GM12878 (cell line): ENCODE results near the gene IPO11. TPM values are rescaled to one million over a fixed set of nuclear protein-coding genes. Genes with fewer than 3 reads are reported as not detected.

Experiments
- ATAC-seq: fragments of 200-7000 bp; cut with Tn5 transposase; 3 replicates; pipeline ENCODE4 v1.9.1; 2020; ENCODE audit warnings: mild to moderate bottlenecking, moderate library complexity
- BruUV-seq: library from RNA; stranded (reverse); fragments of 400-500 nt; replicated peaks from 2 replicates; lab custom pipeline; 2021; lab: Mats Ljungman, UMichigan
- CTCF ChIA-PET: fragments of 300-600 bp; sonication (Branson Sonifier 250); formaldehyde crosslinking; extraction: SDS; loops from one replicate; lab custom pipeline; 2021; ENCODE audit warnings: inconsistent platforms; lab: Yijun Ruan, JAX
- POLR2A ChIA-PET: fragments of 350-600 bp; formaldehyde crosslinking; extraction: SDS; loops from one replicate; lab custom pipeline; 2021; ENCODE audit warnings: inconsistent platforms; lab: Charles Lee
- RAD21 ChIA-PET: fragments of 300-600 bp; sonication (Branson Sonifier 250); formaldehyde crosslinking; loops from one replicate; lab custom pipeline; 2023; ENCODE audit warnings: antibody characterized with exemption; ENCODE audit not compliant: unreplicated experiment; lab: Charles Lee
- SMC1A ChIA-PET: fragments of 300-600 bp; sonication (Branson Sonifier 250); formaldehyde crosslinking; loops from one replicate; lab custom pipeline; 2023; ENCODE audit not compliant: unreplicated experiment, uncharacterized antibody; lab: Charles Lee
- DNase-seq: peaks from one replicate; pipeline ENCODE4 v3.0.0-alpha.2; 2011; ENCODE audit warnings: low read depth, low spot score
- FAIRE-seq: peaks from 3 replicates; lab custom pipeline; 2011; peaks lifted over from hg19 to GRCh38; lab: Jason Lieb, UNC
- H2AFZ ChIP-seq: 2 replicates; pipeline ENCODE4 v1.6.0; 2011; ENCODE audit warnings: low read depth, low read length, control low read depth; ENCODE audit not compliant: control insufficient read depth
- H3K27ac ChIP-seq: 2 replicates; pipeline ENCODE4 v1.5.1; 2011; ENCODE audit warnings: control low read depth; ENCODE audit not compliant: control insufficient read depth, insufficient read depth
- H3K27me3 ChIP-seq, 2 experiments: replicated peaks in 1 of 2; 2 replicates each; pipeline versions ENCODE4 v1.6.0 to v1.6.1; 2011; ENCODE audit warnings: low read length in 1 of 2; ENCODE audit not compliant: control insufficient read depth in 2 of 2, insufficient read depth in 2 of 2
- H3K36me3 ChIP-seq, 2 experiments: 2 replicates each; pipeline ENCODE4 v1.5.1; 2011; ENCODE audit warnings: low read length in 1 of 2; ENCODE audit not compliant: control insufficient read depth in 2 of 2, insufficient read depth in 2 of 2
- H3K4me1 ChIP-seq: 2 replicates; pipeline ENCODE4 v1.6.1; 2011; ENCODE audit warnings: mild to moderate bottlenecking, low read length, moderate library complexity, mixed read lengths; ENCODE audit not compliant: control insufficient read depth, insufficient read depth
- H3K4me2 ChIP-seq: 2 replicates; pipeline ENCODE4 v1.6.0; 2011; ENCODE audit warnings: control low read depth; ENCODE audit not compliant: control insufficient read depth, insufficient read depth
- H3K4me3 ChIP-seq: fragments of 200-600 bp; sonication (generic); 2 replicates; pipeline ENCODE4 v1.5.1; 2016
- H3K79me2 ChIP-seq: 2 replicates; pipeline ENCODE4 v1.6.0; 2011; ENCODE audit warnings: low read length; ENCODE audit not compliant: control insufficient read depth, insufficient read depth
- H3K9ac ChIP-seq: 2 replicates; pipeline ENCODE4 v1.8.0; 2011; ENCODE audit warnings: low read length, control low read depth, mixed read lengths; ENCODE audit not compliant: control insufficient read depth, insufficient read depth
- H3K9me3 ChIP-seq: replicated peaks from 3 replicates; pipeline ENCODE4 v1.5.1; 2011; ENCODE audit warnings: mild to moderate bottlenecking, low read length; ENCODE audit not compliant: control insufficient read depth, insufficient read depth
- H4K20me1 ChIP-seq: 2 replicates; pipeline ENCODE4 v1.6.0; 2011; ENCODE audit not compliant: control insufficient read depth, insufficient read depth
- HCFC1 ChIP-seq: fragments of 150-350 bp; IDR thresholded peaks from 2 replicates; pipeline ENCODE4 v1.6.1; 2014; ENCODE audit warnings: low read length
- IKZF1 ChIP-seq: fragments of 450-650 bp; conservative IDR thresholded peaks from 2 replicates; pipeline ENCODE4 v1.6.1; 2017; ENCODE audit warnings: antibody characterized with exemption, mild to moderate bottlenecking
- MEF2B ChIP-seq: fragments of 450-650 bp; IDR thresholded peaks from 2 replicates; pipeline ENCODE4 v1.6.1; 2018; ENCODE audit warnings: mild to moderate bottlenecking, moderate library complexity; ENCODE audit not compliant: partially characterized antibody, poor library complexity, severe bottlenecking
- NR2C1 ChIP-seq: fragments of 450-650 bp; IDR thresholded peaks from 2 replicates; pipeline ENCODE4 v1.6.1; 2017; ENCODE audit warnings: antibody characterized with exemption, mild to moderate bottlenecking, moderate library complexity
- RELA ChIP-seq: fragments of 450-650 bp; IDR thresholded peaks from 2 replicates; pipeline ENCODE4 v1.8.0; 2014; ENCODE audit warnings: borderline replicate concordance; ENCODE audit not compliant: partially characterized antibody
- SUPT20H ChIP-seq: IDR thresholded peaks from 2 replicates; pipeline ENCODE4 v1.6.1; 2011; ENCODE audit warnings: low read depth, mild to moderate bottlenecking, low read length, moderate library complexity, borderline replicate concordance; ENCODE audit not compliant: control insufficient read depth
- WGBS: methylation state at CpG from one replicate; pipeline ENCODE4 v1.1.6; 2016; ENCODE audit warnings: low lambda C conversion rate; ENCODE audit not compliant: insufficient replicate concordance, insufficient coverage; ENCODE audit errors: missing lambda C conversion rate; 5-methylcytosine and 5-hydroxymethylcytosine counted together
- in situ Hi-C: fragments of 300-500 bp; cut with MboI; formaldehyde crosslinking; loops from 9 replicates; pipeline ENCODE4 v1.14.3; 2018; ENCODE audit warnings: mixed read lengths
- intact Hi-C: fragments of 100-400 bp; cut with micrococcal nuclease; formaldehyde crosslinking; loops from one replicate; pipeline ENCODE4 v1.14.2; 2022; ENCODE audit not compliant: unreplicated experiment
- polyA plus RNA-seq, 11 experiments: library from polyadenylated mRNA; depleted of rRNA in 4 of 11; unstranded in 6 of 11; stranded (reverse) in 5 of 11; fragments of >200 nt; fragmentation: Nextera tagmentation in 4 of 11; fragmentation: Illumina TruSeq in 1 of 11; extraction: Ambion mirVana in 4 of 11; extraction: Trizol in 1 of 11; gene quantifications; 1 replicate in 1 of 11; 2 replicates in 10 of 11; pipeline versions ENCODE4 v1.2.1 to v1.2.3, GENCODE V29; 2011 to 2016; ENCODE audit warnings: inconsistent platforms in 2 of 11, missing spikeins in 2 of 11, low read depth in 1 of 11
- total RNA-seq, 4 experiments: library from RNA; depleted of rRNA in 3 of 4; stranded (reverse); fragments of >200 nt in 3 of 4; fragmentation: Illumina TruSeq in 1 of 4; extraction: Trizol in 1 of 4; gene quantifications; 2 replicates each; pipeline versions ENCODE4 v1.2.1 to v1.2.3, GENCODE V29; 2013 to 2021
- TF ChIP-seq, protein P1 (sequence below): fragments of 450-650 bp; formaldehyde crosslinking; IDR thresholded peaks from 2 replicates; pipeline ENCODE4 v1.5.0; 2022; ENCODE audit warnings: mild to moderate bottlenecking, missing genetic modification characterization
- TF ChIP-seq, protein P2 (sequence below): IDR thresholded peaks from 2 replicates; pipeline ENCODE4 v1.6.1; 2011; ENCODE audit warnings: mild to moderate bottlenecking, low read depth, low read length, moderate library complexity; ENCODE audit not compliant: insufficient replicate concordance
- TF ChIP-seq, protein P3 (sequence below): fragments of 450-650 bp; IDR thresholded peaks from 2 replicates; pipeline ENCODE4 v1.6.1; 2017; ENCODE audit warnings: mild to moderate bottlenecking
- TF ChIP-seq, protein P4 (sequence below): fragments of 150-350 bp; IDR thresholded peaks from 2 replicates; pipeline ENCODE4 v1.6.1; 2016; ENCODE audit warnings: low read depth, low read length
- TF ChIP-seq, protein P5 (sequence below): fragments of 150-350 bp; IDR thresholded peaks from 2 replicates; pipeline ENCODE4 v1.6.1; 2014; ENCODE audit warnings: mild to moderate bottlenecking, low read depth, low read length

The IPO11 gene
- total and polyA plus RNA-seq, 10 of the 15 experiments (the other 5 are each of a cell fraction or from before 2014, with no cell fraction given) = 14.1 to 49.3 (median 29.8) TPM

DNA sequence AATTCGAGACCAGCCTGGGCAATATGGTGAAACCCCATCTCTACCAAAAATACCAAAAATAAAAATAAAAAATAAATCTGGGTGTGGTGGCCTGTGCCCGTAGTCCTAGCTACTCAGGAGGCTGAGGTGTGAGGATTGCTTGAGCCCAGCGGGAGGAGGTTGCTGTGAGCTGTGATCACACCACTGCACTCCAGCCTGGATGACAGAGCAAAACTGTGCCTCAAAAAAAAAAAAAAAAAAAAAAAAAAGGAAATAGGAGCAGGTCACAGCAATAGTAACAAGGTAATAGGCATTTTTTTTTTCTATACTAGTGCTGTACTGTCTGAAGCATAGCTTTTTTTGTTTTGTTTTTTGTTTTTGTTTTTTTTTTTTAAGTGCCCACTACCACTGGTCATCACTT is 171.8 kb downstream of the IPO11 start:
- SMC1A ChIA-PET = interaction anchor here (0.6 to 3.6 kb wide), 5 partner anchors 11 to 518 kb away, joined by 3 to 19 read pairs (median 5); no protein-coding TSS in a partner anchor
- in situ Hi-C loops = no loop called here
- no peaks in the 10 kb centered on the region for H3K4me1 ChIP-seq
- H3K27ac ChIP-seq = no peak overlapping the region
- CTCF ChIA-PET = interaction anchor here (0.7 to 1.5 kb wide), 3 partner anchors 14 to 29 kb away, joined by 3 to 4 read pairs (median 3); no protein-coding TSS in a partner anchor
- DNase-seq (no peak), FAIRE-seq (no peak), ATAC-seq (no peak)
- H3K79me2 ChIP-seq = no peaks in the 10 kb centered on the region
- H2AFZ ChIP-seq = no peak overlapping the region
- RAD21 ChIA-PET = interaction anchor here (0.8 kb wide), 1 partner anchor 12 kb away, joined by 3 read pairs; no protein-coding TSS in a partner anchor
- intact Hi-C loops = no loop called here
- H3K4me2 ChIP-seq = no peak overlapping the region
- H3K36me3 ChIP-seq = no peaks in the 10 kb centered on the region
- no TSS peak for BruUV-seq
- H4K20me1 ChIP-seq = no peaks in the 10 kb centered on the region
- H3K4me3 ChIP-seq = no peak overlapping the region
- 100% methylated on average over 3 of the region's 3 CpGs for WGBS
- H3K9ac ChIP-seq = no peak overlapping the region
- POLR2A ChIA-PET = interaction anchor here (0.7 kb wide), 1 partner anchor 114 kb away, joined by 4 read pairs; no protein-coding TSS in a partner anchor
- H3K27me3 ChIP-seq = no peaks in the 10 kb centered on the region
- no peaks in the 10 kb centered on the region for H3K9me3 ChIP-seq
- TF ChIP-seq, protein P1, sequence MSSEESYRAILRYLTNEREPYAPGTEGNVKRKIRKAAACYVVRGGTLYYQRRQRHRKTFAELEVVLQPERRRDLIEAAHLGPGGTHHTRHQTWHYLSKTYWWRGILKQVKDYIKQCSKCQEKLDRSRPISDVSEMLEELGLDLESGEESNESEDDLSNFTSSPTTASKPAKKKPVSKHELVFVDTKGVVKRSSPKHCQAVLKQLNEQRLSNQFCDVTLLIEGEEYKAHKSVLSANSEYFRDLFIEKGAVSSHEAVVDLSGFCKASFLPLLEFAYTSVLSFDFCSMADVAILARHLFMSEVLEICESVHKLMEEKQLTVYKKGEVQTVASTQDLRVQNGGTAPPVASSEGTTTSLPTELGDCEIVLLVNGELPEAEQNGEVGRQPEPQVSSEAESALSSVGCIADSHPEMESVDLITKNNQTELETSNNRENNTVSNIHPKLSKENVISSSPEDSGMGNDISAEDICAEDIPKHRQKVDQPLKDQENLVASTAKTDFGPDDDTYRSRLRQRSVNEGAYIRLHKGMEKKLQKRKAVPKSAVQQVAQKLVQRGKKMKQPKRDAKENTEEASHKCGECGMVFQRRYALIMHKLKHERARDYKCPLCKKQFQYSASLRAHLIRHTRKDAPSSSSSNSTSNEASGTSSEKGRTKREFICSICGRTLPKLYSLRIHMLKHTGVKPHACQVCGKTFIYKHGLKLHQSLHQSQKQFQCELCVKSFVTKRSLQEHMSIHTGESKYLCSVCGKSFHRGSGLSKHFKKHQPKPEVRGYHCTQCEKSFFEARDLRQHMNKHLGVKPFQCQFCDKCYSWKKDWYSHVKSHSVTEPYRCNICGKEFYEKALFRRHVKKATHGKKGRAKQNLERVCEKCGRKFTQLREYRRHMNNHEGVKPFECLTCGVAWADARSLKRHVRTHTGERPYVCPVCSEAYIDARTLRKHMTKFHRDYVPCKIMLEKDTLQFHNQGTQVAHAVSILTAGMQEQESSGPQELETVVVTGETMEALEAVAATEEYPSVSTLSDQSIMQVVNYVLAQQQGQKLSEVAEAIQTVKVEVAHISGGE = no peak
- no peak for TF ChIP-seq MEF2B
- TF ChIP-seq, protein P2, sequence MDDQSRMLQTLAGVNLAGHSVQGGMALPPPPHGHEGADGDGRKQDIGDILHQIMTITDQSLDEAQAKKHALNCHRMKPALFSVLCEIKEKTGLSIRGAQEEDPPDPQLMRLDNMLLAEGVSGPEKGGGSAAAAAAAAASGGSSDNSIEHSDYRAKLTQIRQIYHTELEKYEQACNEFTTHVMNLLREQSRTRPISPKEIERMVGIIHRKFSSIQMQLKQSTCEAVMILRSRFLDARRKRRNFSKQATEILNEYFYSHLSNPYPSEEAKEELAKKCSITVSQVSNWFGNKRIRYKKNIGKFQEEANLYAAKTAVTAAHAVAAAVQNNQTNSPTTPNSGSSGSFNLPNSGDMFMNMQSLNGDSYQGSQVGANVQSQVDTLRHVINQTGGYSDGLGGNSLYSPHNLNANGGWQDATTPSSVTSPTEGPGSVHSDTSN = no peak
- TF ChIP-seq, protein P3, sequence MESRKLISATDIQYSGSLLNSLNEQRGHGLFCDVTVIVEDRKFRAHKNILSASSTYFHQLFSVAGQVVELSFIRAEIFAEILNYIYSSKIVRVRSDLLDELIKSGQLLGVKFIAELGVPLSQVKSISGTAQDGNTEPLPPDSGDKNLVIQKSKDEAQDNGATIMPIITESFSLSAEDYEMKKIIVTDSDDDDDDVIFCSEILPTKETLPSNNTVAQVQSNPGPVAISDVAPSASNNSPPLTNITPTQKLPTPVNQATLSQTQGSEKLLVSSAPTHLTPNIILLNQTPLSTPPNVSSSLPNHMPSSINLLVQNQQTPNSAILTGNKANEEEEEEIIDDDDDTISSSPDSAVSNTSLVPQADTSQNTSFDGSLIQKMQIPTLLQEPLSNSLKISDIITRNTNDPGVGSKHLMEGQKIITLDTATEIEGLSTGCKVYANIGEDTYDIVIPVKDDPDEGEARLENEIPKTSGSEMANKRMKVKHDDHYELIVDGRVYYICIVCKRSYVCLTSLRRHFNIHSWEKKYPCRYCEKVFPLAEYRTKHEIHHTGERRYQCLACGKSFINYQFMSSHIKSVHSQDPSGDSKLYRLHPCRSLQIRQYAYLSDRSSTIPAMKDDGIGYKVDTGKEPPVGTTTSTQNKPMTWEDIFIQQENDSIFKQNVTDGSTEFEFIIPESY = no peak
- TF ChIP-seq, protein P4, sequence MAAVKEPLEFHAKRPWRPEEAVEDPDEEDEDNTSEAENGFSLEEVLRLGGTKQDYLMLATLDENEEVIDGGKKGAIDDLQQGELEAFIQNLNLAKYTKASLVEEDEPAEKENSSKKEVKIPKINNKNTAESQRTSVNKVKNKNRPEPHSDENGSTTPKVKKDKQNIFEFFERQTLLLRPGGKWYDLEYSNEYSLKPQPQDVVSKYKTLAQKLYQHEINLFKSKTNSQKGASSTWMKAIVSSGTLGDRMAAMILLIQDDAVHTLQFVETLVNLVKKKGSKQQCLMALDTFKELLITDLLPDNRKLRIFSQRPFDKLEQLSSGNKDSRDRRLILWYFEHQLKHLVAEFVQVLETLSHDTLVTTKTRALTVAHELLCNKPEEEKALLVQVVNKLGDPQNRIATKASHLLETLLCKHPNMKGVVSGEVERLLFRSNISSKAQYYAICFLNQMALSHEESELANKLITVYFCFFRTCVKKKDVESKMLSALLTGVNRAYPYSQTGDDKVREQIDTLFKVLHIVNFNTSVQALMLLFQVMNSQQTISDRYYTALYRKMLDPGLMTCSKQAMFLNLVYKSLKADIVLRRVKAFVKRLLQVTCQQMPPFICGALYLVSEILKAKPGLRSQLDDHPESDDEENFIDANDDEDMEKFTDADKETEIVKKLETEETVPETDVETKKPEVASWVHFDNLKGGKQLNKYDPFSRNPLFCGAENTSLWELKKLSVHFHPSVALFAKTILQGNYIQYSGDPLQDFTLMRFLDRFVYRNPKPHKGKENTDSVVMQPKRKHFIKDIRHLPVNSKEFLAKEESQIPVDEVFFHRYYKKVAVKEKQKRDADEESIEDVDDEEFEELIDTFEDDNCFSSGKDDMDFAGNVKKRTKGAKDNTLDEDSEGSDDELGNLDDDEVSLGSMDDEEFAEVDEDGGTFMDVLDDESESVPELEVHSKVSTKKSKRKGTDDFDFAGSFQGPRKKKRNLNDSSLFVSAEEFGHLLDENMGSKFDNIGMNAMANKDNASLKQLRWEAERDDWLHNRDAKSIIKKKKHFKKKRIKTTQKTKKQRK = no peak
- TF ChIP-seq SUPT20H = no peak
- TF ChIP-seq, protein P5, sequence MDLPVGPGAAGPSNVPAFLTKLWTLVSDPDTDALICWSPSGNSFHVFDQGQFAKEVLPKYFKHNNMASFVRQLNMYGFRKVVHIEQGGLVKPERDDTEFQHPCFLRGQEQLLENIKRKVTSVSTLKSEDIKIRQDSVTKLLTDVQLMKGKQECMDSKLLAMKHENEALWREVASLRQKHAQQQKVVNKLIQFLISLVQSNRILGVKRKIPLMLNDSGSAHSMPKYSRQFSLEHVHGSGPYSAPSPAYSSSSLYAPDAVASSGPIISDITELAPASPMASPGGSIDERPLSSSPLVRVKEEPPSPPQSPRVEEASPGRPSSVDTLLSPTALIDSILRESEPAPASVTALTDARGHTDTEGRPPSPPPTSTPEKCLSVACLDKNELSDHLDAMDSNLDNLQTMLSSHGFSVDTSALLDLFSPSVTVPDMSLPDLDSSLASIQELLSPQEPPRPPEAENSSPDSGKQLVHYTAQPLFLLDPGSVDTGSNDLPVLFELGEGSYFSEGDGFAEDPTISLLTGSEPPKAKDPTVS = no peak
- TF ChIP-seq RELA = no peak
- TF ChIP-seq HCFC1 = no peak
- TF ChIP-seq IKZF1 = no peak
- no peak for TF ChIP-seq NR2C1
